Astrocyte of the spinal cord (primary cell): ENCODE measurements around the gene ARMC6.

Experiments
- DNase-seq: peaks from one replicate; pipeline ENCODE4 v3.0.0; 2011; ENCODE audit warnings: low read depth, low spot score
- H3K4me3 ChIP-seq: 2 replicates; pipeline ENCODE4 v1.5.1; 2011; ENCODE audit warnings: low read depth, mild to moderate bottlenecking, low read length, moderate library complexity
- in situ Hi-C: cut with HindIII; loops from 2 replicates; pipeline ENCODE4 v1.10.0; 2017; ENCODE audit warnings: low sequenced_read_pairs
- TF ChIP-seq, protein P1 (sequence below): IDR thresholded peaks from 2 replicates; pipeline ENCODE4 v1.5.1; 2012; ENCODE audit warnings: low read depth, mild to moderate bottlenecking, low read length, inconsistent platforms

The ARMC6 gene

GRCh38 chr19:19051478-19052213, 18.2 kb downstream of the ARMC6 start:
- H3K4me3 ChIP-seq = no peak overlapping the region
- in situ Hi-C loops = no loop called here
- TF ChIP-seq, protein P1, sequence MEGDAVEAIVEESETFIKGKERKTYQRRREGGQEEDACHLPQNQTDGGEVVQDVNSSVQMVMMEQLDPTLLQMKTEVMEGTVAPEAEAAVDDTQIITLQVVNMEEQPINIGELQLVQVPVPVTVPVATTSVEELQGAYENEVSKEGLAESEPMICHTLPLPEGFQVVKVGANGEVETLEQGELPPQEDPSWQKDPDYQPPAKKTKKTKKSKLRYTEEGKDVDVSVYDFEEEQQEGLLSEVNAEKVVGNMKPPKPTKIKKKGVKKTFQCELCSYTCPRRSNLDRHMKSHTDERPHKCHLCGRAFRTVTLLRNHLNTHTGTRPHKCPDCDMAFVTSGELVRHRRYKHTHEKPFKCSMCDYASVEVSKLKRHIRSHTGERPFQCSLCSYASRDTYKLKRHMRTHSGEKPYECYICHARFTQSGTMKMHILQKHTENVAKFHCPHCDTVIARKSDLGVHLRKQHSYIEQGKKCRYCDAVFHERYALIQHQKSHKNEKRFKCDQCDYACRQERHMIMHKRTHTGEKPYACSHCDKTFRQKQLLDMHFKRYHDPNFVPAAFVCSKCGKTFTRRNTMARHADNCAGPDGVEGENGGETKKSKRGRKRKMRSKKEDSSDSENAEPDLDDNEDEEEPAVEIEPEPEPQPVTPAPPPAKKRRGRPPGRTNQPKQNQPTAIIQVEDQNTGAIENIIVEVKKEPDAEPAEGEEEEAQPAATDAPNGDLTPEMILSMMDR = no peak
- no peak for DNase-seq

DNA sequence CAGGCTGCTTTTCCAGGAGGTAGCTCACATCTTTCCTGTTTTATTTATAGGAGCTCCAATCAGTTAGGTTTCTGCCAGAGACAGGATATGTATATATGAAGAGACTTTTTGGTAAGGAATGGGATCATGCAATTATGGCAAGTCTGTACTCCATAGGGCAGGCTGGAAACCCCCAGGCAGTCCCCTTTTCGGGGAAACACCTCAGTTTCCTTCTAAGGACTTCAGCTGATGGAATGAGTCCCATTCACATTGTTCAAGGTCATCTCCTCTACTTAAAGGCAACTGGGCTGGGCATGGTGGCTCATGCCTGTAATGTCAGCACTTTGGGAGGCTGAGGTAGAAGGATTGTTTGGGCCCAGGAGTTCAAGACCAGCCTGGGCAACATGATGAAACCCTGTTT, 19.5 kb downstream of the ARMC6 start:
- TF ChIP-seq, protein P1 = no peak
- no peak for DNase-seq
- no peak overlapping the region for H3K4me3 ChIP-seq
- in situ Hi-C loops = no loop called here

DNA sequence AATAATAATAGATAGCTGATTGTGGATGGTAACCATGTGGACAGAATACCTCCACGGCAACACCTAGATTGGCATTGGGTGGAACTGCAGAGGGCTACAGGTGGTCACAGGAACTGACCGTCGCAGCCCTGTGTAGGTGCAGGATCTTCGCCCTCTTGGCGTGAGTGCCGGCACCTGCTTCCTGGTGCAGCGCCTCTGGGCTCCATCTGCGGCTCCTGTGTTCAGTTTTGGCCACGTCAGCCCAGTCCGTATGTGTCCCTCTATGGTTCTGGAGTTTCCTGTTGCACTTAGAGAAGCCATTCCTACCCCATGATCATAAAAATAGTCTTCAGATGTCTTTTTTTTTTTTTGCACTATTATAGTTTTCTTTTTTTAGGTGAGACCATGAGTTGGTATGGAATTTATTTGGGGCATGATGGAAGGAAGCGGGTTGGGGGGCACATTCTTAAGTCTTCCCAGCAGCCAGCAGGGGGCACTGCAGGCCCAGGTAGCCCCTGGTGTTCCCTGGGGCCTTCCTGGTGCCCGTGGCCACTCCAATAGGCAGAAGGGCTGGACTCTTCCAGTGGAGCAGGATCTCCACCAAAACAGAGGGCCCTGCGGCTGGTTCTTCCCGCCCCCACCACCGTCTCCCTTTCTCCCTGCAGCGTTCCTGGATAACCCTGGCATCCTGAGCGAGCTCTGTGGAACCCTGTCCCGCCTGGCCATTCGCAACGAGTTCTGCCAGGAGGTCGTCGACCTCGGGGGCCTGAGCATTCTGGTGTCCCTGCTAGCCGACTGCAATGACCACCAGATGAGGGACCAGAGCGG, 20.3 kb downstream of the ARMC6 start:
- peak; percentile 47 for DNase-seq
- H3K4me3 ChIP-seq = no peak overlapping the region
- TF ChIP-seq, protein P1 = peak; percentile 72
- in situ Hi-C loops = no loop called here

DNA sequence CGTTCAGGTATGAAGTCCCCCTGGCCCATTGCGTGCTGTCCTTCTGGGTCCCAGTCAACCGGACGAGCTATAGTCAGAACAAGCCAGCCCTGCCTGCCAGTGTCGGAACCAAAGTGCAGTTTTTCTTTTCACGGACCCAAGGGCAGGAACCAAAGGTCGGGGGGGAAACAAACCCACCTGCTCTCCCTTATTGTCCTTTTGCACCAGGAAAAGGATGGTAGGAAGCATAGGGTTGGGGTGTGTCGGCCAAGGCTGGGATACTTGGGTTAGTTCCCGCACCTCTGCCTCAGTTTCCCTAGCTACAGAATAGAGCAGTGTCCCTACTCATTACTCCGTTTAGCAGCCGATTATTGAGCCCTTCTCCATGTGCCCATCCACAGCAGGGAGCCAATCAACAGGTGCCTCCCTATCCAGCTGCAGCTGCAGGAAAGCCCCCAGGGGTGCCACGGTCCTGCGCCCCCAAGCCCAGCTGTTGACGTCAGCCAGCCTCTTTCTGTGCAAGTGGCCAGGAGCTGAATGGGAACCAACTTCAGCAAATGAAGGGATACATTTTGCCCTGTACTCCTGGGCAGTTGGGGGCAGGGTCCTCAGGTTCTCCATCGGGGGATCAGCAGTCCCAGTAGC, 21.0 kb downstream of the ARMC6 start:
- TF ChIP-seq, protein P1 = no peak
- no peak overlapping the region for H3K4me3 ChIP-seq
- in situ Hi-C loops = no loop called here
- DNase-seq = no peak

DNA sequence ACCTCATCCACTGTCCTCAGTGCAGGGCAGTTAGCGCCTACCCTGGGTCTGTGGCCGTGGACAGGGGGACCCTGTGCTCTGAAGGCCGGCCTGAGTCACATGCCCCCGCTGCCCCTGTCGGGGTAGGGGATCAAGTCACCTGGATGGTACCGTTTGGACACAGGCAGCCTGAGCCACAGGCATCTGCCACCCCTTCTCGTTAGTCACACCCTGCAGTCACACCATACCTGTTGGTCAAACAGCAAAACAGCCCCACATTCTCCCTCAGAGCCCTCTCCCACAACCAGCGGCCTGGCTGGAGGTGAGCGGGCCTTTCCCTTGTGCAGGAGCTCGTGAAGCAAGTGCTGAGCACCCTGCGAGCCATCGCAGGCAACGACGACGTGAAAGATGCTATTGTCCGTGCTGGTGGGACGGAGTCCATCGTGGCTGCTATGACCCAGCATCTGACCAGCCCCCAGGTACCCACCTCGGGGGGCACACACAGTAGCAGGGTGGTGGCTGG, 21.6 kb downstream of the ARMC6 start:
- DNase-seq = no peak
- TF ChIP-seq, protein P1 = no peak
- H3K4me3 ChIP-seq = no peak overlapping the region
- in situ Hi-C loops = no loop called here

- in situ Hi-C loops = no loop called here
- TF ChIP-seq, protein P1 = no peak
- no peak for DNase-seq
- H3K4me3 ChIP-seq = no peak overlapping the region
Measured at GRCh38 chr19:19055701-19056100, 22.3 kb downstream of the ARMC6 start.
